ENCODE results near the gene DPYSL4. TPM values are rescaled to one million over a fixed set of nuclear protein-coding genes. Genes with fewer than 3 reads are reported as not detected.

The DPYSL4 gene
- total RNA-seq, 1 experiment from 2014 or later, result 9.9 TPM

- DNase-seq (ENCODE audit: low read depth, low spot score), result no peak
- Histone ChIP-seq H3K9me3 (ENCODE audit: control insufficient read depth, insufficient read depth, low read depth, low read length) (no peaks in the 10 kb centered on the region), H3K4me3 (ENCODE audit: low read depth in 2 of 2, low read length in 2 of 2) (peak overlapping the region; percentile 33 to 66), H3K27me3 (ENCODE audit: control insufficient read depth, insufficient read depth, low read length) (no peaks in the 10 kb centered on the region), H3K36me3 (ENCODE audit: control insufficient read depth, insufficient read depth, low read length) (no peaks in the 10 kb centered on the region), H3K4me1 (ENCODE audit: control insufficient read depth, insufficient read depth, low read length) (peaks cover 5% of the 10 kb centered on the region; the same call in 1 of the 2 replicates), H3K27ac (ENCODE audit: low read length) (0 out of 2 replicates have a peak overlapping the region, but pooled peaks have one; percentile 10)
- peak; percentile 78 for ATAC-seq
- BruUV-seq (replicated peaks), result no TSS peak
- in situ Hi-C loops (cut with HindIII; ENCODE audit: low pct_unique_long_range_greater_than_20kb, low sequenced_read_pairs) (no loop called here), intact Hi-C loops (cut with micrococcal nuclease; ENCODE audit: unreplicated experiment) (no loop called here)
- TF ChIP-seq POLR2AphosphoS5 (IDR thresholded peaks at IDR 0.05; ENCODE audit: low read depth, low read length) (peak; percentile 37; the same call in 1 of the 2 replicates), CTCF (IDR thresholded peaks at IDR 0.05) (no peak)
- CTCF ChIA-PET, result no interaction called here
- POLR2A ChIA-PET, result no interaction called here
These were observed 61.9 kb downstream of the DPYSL4 start for GRCh38 chr10:132248455-132249225.

- no peaks in the 10 kb centered on the region for H3K9me3 ChIP-seq (ENCODE audit: control insufficient read depth, insufficient read depth, low read depth, low read length)
- peaks cover 5% of the 10 kb centered on the region; the same call in 1 of the 2 replicates for H3K4me1 ChIP-seq (ENCODE audit: control insufficient read depth, insufficient read depth, low read length)
- BruUV-seq (replicated peaks), result no TSS peak
- ChIA-PET POLR2A (no interaction called here), CTCF (no interaction called here)
- DNase-seq (ENCODE audit: low read depth, low spot score) (no peak), ATAC-seq (peak; percentile 59)
- no peak for TF ChIP-seq TCF7L2 (IDR thresholded peaks at IDR 0.05; ENCODE audit: low read depth, low read length)
- no peak for TF ChIP-seq REST (IDR thresholded peaks at IDR 0.05; ENCODE audit: insufficient read depth in 1 of 2, low read depth in 2 of 2, low read length in 1 of 2)
- TF ChIP-seq SIN3A (IDR thresholded peaks at IDR 0.05; ENCODE audit: borderline replicate concordance, insufficient read depth, low read depth, low read length), result no peak
- no peak for TF ChIP-seq POLR2AphosphoS5 (IDR thresholded peaks at IDR 0.05; ENCODE audit: low read depth, low read length)
- TF ChIP-seq CTCF (IDR thresholded peaks at IDR 0.05), result no peak
- H3K4me3 ChIP-seq (ENCODE audit: low read depth in 2 of 2, low read length in 2 of 2), result no peak overlapping the region
- no peak overlapping the region for H3K27ac ChIP-seq (ENCODE audit: low read length)
- intact Hi-C loops (cut with micrococcal nuclease; ENCODE audit: unreplicated experiment) (no loop called here), in situ Hi-C loops (cut with HindIII; ENCODE audit: low pct_unique_long_range_greater_than_20kb, low sequenced_read_pairs) (no loop called here)
- H3K27me3 ChIP-seq (ENCODE audit: control insufficient read depth, insufficient read depth, low read length), result no peaks in the 10 kb centered on the region
- H3K36me3 ChIP-seq (ENCODE audit: control insufficient read depth, insufficient read depth, low read length), result no peaks in the 10 kb centered on the region
These were observed 62.5 kb downstream of the DPYSL4 start for GRCh38 chr10:132249226-132249724.

All from Panc1 (cell line).